GM19099 (cell line): ENCODE measurements around the gene ACACA.

Experiments
- POLR2A ChIP-seq: IDR thresholded peaks from 3 replicates; pipeline ENCODE4 v1.6.1; 2011; ENCODE audit warnings: low read depth; ENCODE audit not compliant: insufficient read length; ENCODE audit errors: extremely low read depth

Gene ACACA

DNA sequence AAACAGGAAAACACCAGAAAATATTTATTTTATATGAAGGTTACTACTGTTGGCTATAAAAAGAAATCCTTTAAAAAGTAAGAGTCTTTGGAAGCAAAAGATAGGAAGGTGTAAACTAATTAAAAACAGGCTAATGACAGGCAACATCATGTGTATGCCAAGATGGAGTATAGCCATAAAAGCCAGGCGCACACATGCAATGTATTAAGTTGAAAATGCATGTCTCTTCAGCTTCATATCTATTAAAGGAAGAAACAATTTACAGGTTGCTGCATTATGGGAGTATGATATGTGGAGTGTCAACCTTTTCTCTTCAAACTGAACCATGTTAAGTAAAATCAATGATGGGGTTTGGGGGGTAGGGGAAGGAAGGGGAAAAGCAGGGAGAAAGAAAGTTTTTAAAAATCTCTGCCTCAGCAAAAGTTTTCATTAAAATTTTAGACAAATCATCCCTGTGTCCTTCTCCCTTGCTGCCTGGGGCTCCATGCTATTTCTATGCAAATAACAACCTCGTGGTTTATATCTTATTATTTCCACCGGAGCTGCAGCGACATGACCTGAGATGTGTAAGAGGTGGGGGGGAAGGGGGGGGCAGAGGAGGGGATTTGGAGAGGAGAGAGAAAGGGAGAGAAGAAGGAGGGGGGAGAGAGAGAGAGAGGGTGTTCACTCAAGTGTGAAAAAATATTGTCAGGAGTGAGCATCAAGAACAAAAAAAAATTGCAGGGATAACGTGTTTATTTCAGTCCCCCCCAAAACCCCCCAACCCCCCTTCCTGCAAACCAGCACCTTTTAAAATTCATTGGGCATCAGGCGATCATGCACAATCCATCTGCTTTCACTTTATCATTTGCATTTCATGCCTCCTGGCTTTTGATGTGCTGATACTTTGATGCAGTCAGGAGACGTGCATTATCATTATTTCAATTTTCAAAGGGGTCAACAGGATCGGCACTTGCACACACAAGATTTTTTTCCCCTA lies 260.3 kb downstream of the ACACA start:
- no peak for TF ChIP-seq POLR2A

DNA sequence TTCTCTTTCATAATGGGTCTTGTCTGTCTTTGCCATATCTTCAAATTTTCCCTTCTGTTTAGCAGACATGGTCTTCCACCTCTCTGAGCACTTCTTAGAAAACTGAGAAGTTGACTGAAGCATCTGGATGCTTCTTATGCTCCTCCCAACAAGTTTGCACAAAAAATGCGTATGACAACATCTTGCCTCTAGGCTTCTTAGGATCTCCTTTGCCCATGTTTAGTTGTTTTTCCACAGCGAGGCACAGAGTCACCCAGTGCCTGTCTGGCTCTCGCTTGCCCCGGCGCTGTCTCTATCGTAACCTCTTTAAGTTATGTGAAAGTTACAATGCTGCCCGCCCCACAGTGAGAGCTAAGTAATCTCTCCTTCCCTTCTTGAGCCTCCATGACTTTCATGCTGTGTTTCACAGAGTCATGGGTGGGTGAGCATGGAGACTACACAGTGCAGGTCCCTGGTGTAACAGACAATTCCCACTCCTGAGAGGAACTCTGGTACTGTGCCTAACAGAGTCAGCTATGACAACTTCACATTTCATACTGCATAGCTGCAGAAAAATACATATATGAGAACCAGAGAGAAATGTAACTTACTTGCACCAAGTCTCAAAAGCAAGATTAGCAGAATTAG lies 262.4 kb downstream of the ACACA start:
- no peak for TF ChIP-seq POLR2A

GRCh38 chr17:37142294-37142896 lies 264.2 kb downstream of the ACACA start:
- no peak for TF ChIP-seq POLR2A

- no peak for TF ChIP-seq POLR2A
Measured at GRCh38 chr17:37138571-37139120, 268.0 kb downstream of the ACACA start.

DNA sequence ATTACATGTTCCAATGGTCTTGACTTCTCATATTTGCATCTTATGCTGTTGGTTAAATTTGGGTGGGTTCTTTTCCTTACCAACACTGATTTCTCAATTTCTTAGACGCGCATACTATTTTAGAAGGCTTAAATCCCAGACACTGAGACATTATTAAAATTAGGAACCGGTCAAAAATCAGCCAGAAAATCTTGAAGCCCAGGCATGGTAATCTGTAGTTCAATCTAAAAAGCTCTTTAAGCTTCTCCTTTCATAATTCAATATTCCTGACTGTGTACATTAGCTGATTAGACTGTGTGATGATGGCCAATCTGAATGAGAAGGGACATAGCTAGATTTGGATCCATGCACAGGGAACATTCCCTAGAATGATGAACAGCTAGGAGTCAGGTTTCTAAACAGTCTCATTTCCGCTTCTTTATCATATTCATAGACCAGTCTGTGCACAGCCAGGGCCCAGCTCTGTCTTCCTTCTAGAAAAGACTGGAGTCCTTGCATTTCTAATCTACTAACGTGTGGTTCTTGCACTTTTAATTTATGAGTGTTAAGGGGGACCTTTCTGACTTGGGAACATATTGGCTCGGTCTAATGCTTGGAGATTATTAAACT lies 268.6 kb downstream of the ACACA start:
- TF ChIP-seq POLR2A = no peak

GRCh38 chr17:37137070-37137610 lies 269.5 kb downstream of the ACACA start:
- TF ChIP-seq POLR2A = no peak

- no peak for TF ChIP-seq POLR2A
Measured at GRCh38 chr17:37135576-37135975, 271.1 kb downstream of the ACACA start.

GRCh38 chr17:37134050-37134449 lies 272.6 kb downstream of the ACACA start:
- TF ChIP-seq POLR2A = no peak

- TF ChIP-seq POLR2A = no peak
Measured at GRCh38 chr17:37133136-37133535, 273.5 kb downstream of the ACACA start.

DNA sequence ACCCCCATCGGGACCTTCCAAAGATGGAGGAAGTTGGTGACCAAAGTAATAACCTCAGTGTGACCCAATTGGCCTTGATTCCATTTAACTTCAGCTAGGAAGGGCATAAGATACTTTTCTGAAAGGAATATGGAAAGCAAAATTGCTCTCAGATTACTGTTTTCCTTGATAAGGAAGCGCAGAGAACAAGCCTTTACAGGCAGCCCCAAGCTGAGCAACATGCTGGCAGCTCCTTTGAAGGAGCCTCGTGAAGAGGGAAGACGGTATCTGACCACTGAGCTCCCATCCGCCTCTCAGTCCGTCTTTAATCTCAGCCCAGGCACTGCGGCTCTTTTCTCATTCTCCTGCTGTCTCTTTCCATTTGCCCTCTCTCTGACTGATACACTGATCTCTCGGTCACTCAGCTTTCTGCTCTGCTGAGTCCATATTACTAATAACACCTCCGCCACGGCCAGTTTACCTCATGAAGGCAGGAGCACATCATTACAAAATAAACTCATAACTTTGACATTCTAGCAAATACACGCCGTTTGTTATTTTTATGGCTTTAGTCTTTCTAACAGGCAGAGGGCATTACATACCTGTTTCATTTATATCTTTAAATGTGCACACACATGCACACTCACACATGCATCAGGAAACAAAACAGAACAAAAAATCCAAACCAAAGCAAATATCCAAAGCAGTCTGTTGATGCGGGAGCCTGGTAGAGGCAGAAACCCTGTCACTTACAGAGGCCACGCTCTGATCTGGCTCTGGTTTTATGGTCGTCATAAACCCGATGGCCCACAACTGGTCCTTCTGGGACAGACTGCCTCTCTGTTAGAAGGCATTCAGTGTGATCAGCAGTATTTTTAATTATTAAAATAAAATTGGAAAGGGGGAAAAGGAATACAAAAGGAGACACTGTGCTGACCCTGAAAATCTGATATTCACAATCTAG lies 274.7 kb downstream of the ACACA start:
- no peak for TF ChIP-seq POLR2A

DNA sequence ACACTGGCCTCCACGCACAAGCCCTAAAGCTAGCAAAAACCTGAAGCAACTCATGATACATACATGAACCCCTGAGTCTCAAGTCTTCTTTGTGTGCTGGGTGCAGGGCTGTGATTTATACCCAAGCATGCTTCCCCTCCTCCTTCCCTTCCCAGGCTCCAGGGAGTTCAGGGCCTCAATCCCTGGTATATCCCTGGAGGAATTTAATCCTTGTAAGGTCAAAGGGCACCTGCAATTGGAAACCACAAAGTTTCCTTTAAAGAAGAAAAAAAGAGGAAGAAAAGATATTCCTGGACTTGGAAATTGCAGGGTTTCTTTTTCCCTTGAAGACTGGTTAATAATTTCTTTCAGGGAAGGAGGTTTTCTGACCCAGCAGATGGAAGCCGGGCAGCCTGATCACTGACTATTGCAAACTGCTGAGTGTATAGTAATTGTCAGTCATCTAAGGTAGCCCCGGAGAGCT lies 275.6 kb downstream of the ACACA start:
- no peak for TF ChIP-seq POLR2A

DNA sequence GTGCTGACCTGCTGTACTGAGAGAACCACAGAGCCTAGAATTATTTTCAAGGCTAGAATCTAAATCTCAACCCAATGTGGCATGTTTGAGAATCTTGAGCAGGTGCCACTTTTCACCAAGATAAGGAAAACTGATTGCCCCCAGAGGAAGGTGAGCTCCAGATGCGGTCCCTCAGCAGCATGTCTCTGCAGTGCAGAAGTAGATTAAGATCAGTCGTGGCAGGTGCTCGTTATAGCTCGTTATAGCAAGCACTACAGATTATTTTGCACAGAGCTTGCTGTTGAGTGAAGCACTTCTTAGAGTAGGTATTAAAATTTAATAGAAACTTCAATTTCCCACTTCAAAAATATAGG lies 281.8 kb downstream of the ACACA start:
- no peak for TF ChIP-seq POLR2A

- TF ChIP-seq POLR2A = no peak
Measured at GRCh38 chr17:37123941-37124820, 282.5 kb downstream of the ACACA start.
